Inflammatory macrophage treated with lipopolysaccharide for 4 hours (primary cell): ENCODE data around the gene ELP2.
"Not testable (repeated sequence)": the region's sequence is repeated elsewhere in the genome, so short reads cannot be mapped to it uniquely, and the experiment has no call there.

ENCODE experiments used
- DNase-seq: peaks from one replicate; pipeline ENCODE4 v3.0.0-alpha.2; 2020

Gene ELP2

GRCh38 chr18:36191711-36192110 is 62.0 kb downstream of the ELP2 start:
- DNase-seq = no peak

- DNase-seq = no peak
These were observed 65.1 kb downstream of the ELP2 start for GRCh38 chr18:36194600-36195315.

GRCh38 chr18:36195427-36196122 is 65.9 kb downstream of the ELP2 start:
- no peak for DNase-seq

GRCh38 chr18:36196238-36196995 is 66.7 kb downstream of the ELP2 start:
- DNase-seq = no peak

GRCh38 chr18:36197511-36198166 is 67.9 kb downstream of the ELP2 start:
- no peak for DNase-seq

- no peak for DNase-seq
These were observed 70.1 kb downstream of the ELP2 start for GRCh38 chr18:36199691-36200295.

- DNase-seq = no peak
These were observed 70.7 kb downstream of the ELP2 start for GRCh38 chr18:36200354-36200771.

GRCh38 chr18:36201765-36202164 is 72.1 kb downstream of the ELP2 start:
- no peak for DNase-seq

- no peak for DNase-seq
These were observed 73.7 kb downstream of the ELP2 start for GRCh38 chr18:36203360-36203895.

GRCh38 chr18:36205166-36205565 is 75.5 kb downstream of the ELP2 start:
- DNase-seq = no peak

GRCh38 chr18:36207303-36207702 is 77.6 kb downstream of the ELP2 start:
- DNase-seq = no peak

GRCh38 chr18:36207969-36208368 is 78.3 kb downstream of the ELP2 start:
- DNase-seq = not testable (repeated sequence)

- DNase-seq = no peak
These were observed 81.9 kb downstream of the ELP2 start for GRCh38 chr18:36211612-36212065.

- DNase-seq = no peak
These were observed 82.8 kb downstream of the ELP2 start for GRCh38 chr18:36212301-36213171.

GRCh38 chr18:36214811-36215210 is 85.1 kb downstream of the ELP2 start:
- no peak for DNase-seq

- DNase-seq = no peak
These were observed 85.9 kb downstream of the ELP2 start for GRCh38 chr18:36215577-36215976.

GRCh38 chr18:36217348-36217747 is 87.6 kb downstream of the ELP2 start:
- DNase-seq = no peak

GRCh38 chr18:36229188-36229587 is 99.5 kb downstream of the ELP2 start:
- DNase-seq = no peak
